GM23338 (cell line): Measurements from ENCODE around the gene NDUFV2. TPM values are rescaled to one million over a fixed set of nuclear protein-coding genes. Genes with fewer than 3 reads are reported as not detected.

Source experiments
- ATAC-seq: fragments of 200-7000 bp; cut with Tn5 transposase; 3 replicates; pipeline ENCODE4 v1.9.1; 2020
- DNase-seq: peaks from one replicate; pipeline ENCODE4 v3.0.0-alpha.2; 2015; ENCODE audit warnings: low spot score
- H2AFZ ChIP-seq: fragments of 200-600 bp; sonication (generic); 2 replicates; pipeline ENCODE4 v1.8.0; 2016; ENCODE audit warnings: antibody characterized with exemption, mild to moderate bottlenecking, moderate library complexity
- H3F3A ChIP-seq: fragments of 200-600 bp; sonication (generic); replicated peaks from 2 replicates; pipeline ENCODE4 v1.8.0; 2017; ENCODE audit warnings: antibody characterized with exemption, mixed run types, low read depth
- H3K27ac ChIP-seq: fragments of 200-600 bp; sonication (generic); 2 replicates; pipeline ENCODE4 v1.6.1; 2016; ENCODE audit warnings: low read depth
- H3K27me3 ChIP-seq: fragments of 200-600 bp; sonication (generic); 2 replicates; pipeline ENCODE4 v1.8.0; 2016; ENCODE audit warnings: mild to moderate bottlenecking, mixed run types, moderate library complexity; ENCODE audit not compliant: insufficient read depth
- H3K36me3 ChIP-seq: fragments of 200-600 bp; sonication (generic); 2 replicates; pipeline ENCODE4 v1.8.0; 2016; ENCODE audit warnings: mild to moderate bottlenecking; ENCODE audit not compliant: insufficient read depth
- H3K4me1 ChIP-seq: fragments of 200-600 bp; sonication (generic); 2 replicates; pipeline ENCODE4 v1.8.0; 2016; ENCODE audit warnings: mild to moderate bottlenecking, moderate library complexity; ENCODE audit not compliant: insufficient read depth
- H3K4me2 ChIP-seq: fragments of 200-600 bp; sonication (generic); 2 replicates; pipeline ENCODE4 v1.7.1; 2017; ENCODE audit warnings: mixed run types
- H3K4me3 ChIP-seq: fragments of 200-600 bp; sonication (generic); 2 replicates; pipeline ENCODE4 v1.6.1; 2016; ENCODE audit warnings: mixed run types
- H3K79me2 ChIP-seq: fragments of 200-600 bp; sonication (generic); replicated peaks from 2 replicates; pipeline ENCODE4 v1.8.0; 2017; ENCODE audit warnings: mild to moderate bottlenecking; ENCODE audit not compliant: insufficient read depth
- H3K9me2 ChIP-seq: fragments of 200-600 bp; sonication (generic); 2 replicates; pipeline ENCODE4 v1.8.0; 2017; ENCODE audit not compliant: insufficient read depth
- H4K20me1 ChIP-seq: fragments of 200-600 bp; sonication (generic); replicated peaks from 2 replicates; pipeline ENCODE4 v1.8.0; 2017; ENCODE audit warnings: mild to moderate bottlenecking; ENCODE audit not compliant: insufficient read depth
- H3K27ac Mint-ChIP-seq: 2 replicates; pipeline ENCODE4 v1.8.0; 2020; ENCODE audit warnings: inconsistent platforms, mild to moderate bottlenecking, moderate library complexity, mixed read lengths
- H3K27me3 Mint-ChIP-seq: 3 replicates; pipeline ENCODE4 v1.8.0; 2022; ENCODE audit warnings: low read depth, mild to moderate bottlenecking, moderate library complexity, mixed read lengths, inconsistent platforms; ENCODE audit not compliant: insufficient read depth, poor library complexity
- H3K36me3 Mint-ChIP-seq: 3 replicates; pipeline ENCODE4 v1.8.0; 2021; ENCODE audit warnings: low read depth, mild to moderate bottlenecking, inconsistent platforms, moderate library complexity, mixed read lengths
- H3K4me1 Mint-ChIP-seq: 3 replicates; pipeline ENCODE4 v1.8.0; 2020; ENCODE audit warnings: mild to moderate bottlenecking, inconsistent platforms, mixed read lengths
- H3K4me3 Mint-ChIP-seq: 3 replicates; pipeline ENCODE4 v1.8.0; 2021; ENCODE audit warnings: moderate library complexity, mild to moderate bottlenecking, inconsistent platforms, mixed read lengths
- H3K9me3 Mint-ChIP-seq: 3 replicates; pipeline ENCODE4 v1.8.0; 2020; ENCODE audit warnings: moderate library complexity, mild to moderate bottlenecking, inconsistent platforms, mixed read lengths
- CREB1 ChIP-seq: fragments of 250-450 bp; sonication (Bioruptor Pico); IDR thresholded peaks from 2 replicates; pipeline ENCODE4 v1.5.0; 2020; ENCODE audit warnings: low read depth, mild to moderate bottlenecking, moderate library complexity
- CTCF ChIP-seq, 2 experiments: fragments of 200-600 bp in 1 of 2; sonication (generic) in 1 of 2; conservative IDR thresholded peaks; 2 replicates each; pipeline versions ENCODE4 v1.5.1 to v1.6.1; 2016 to 2017; ENCODE audit warnings: antibody characterized with exemption in 2 of 2, low read depth in 2 of 2, mild to moderate bottlenecking in 2 of 2, moderate library complexity in 1 of 2
- ETS1 ChIP-seq: IDR thresholded peaks from 2 replicates; pipeline ENCODE4 v1.6.1; 2016; ENCODE audit warnings: antibody characterized with exemption
- EZH2 ChIP-seq: fragments of 200-600 bp; sonication (generic); IDR thresholded peaks from one replicate; pipeline ENCODE4 v1.8.0; 2017; ENCODE audit warnings: antibody characterized with exemption, mild to moderate bottlenecking, low read depth; ENCODE audit not compliant: unreplicated experiment
- JUNB ChIP-seq: IDR thresholded peaks from one replicate; pipeline ENCODE4 v1.6.1; 2016; ENCODE audit warnings: antibody characterized with exemption; ENCODE audit not compliant: unreplicated experiment
- NANOG ChIP-seq: IDR thresholded peaks from 2 replicates; pipeline ENCODE4 v1.6.1; 2016; ENCODE audit warnings: antibody characterized with exemption, borderline replicate concordance
- POLR2AphosphoS5 ChIP-seq: IDR thresholded peaks from 2 replicates; pipeline ENCODE4 v1.6.1; 2016; ENCODE audit warnings: antibody characterized with exemption, low read depth
- STAT1 ChIP-seq: IDR thresholded peaks from one replicate; pipeline ENCODE4 v1.6.1; 2016; ENCODE audit warnings: antibody characterized with exemption; ENCODE audit not compliant: unreplicated experiment
- ZNF114 ChIP-seq: fragments of 250-450 bp; sonication (Bioruptor Pico); IDR thresholded peaks from 2 replicates; pipeline ENCODE4 v1.5.0; 2020; ENCODE audit warnings: mild to moderate bottlenecking, moderate library complexity
- ZNF331 ChIP-seq: fragments of 250-450 bp; sonication (Bioruptor Pico); IDR thresholded peaks from 2 replicates; pipeline ENCODE4 v1.5.0; 2020; ENCODE audit warnings: low read depth, mild to moderate bottlenecking, moderate library complexity
- polyA plus RNA-seq: library from polyadenylated mRNA; unstranded; fragments of >200 nt; fragmentation: Nextera tagmentation; extraction: Ambion mirVana; gene quantifications from 2 replicates; pipeline ENCODE4 v1.2.1, GENCODE V29; 2016
- total RNA-seq: library from RNA; depleted of rRNA; stranded (reverse); fragments of >200 nt; shearing (Covaris generic); gene quantifications from 2 replicates; pipeline ENCODE4 v1.2.3, GENCODE V29; 2014
- TF ChIP-seq, protein P1 (sequence below): fragments of 250-450 bp; sonication (Bioruptor Pico); IDR thresholded peaks from 2 replicates; pipeline ENCODE4 v1.5.0; 2020; ENCODE audit warnings: mild to moderate bottlenecking, moderate library complexity

Gene NDUFV2
- total and polyA plus RNA-seq, 2 experiments from 2014 or later: 157 to 577 TPM

GRCh38 chr18:9153256-9153655 is 50.8 kb downstream of the NDUFV2 start:
- Histone ChIP-seq H3F3A (no peaks in the 10 kb centered on the region), H3K27me3 (no peaks in the 10 kb centered on the region), H3K4me1 (no peaks in the 10 kb centered on the region), H3K4me2 (no peak overlapping the region), H4K20me1 (peaks cover 11% of the 10 kb centered on the region; the same call in 1 of the 2 replicates), H3K36me3 (no peaks in the 10 kb centered on the region), H3K79me2 (peaks cover 96% of the 10 kb centered on the region), H3K4me3 (no peak overlapping the region), H3K9me2 (no peaks in the 10 kb centered on the region), H3K27ac (no peak overlapping the region), H2AFZ (no peak overlapping the region)
- no peak for ATAC-seq
- Mint-ChIP-seq H3K27me3 (peaks cover 5% of the 10 kb centered on the region), H3K4me1 (peaks cover 6% of the 10 kb centered on the region), H3K9me3 (no peaks in the 10 kb centered on the region), H3K4me3 (no peak overlapping the region), H3K36me3 (no peaks in the 10 kb centered on the region), H3K27ac (no peak overlapping the region)
- TF ChIP-seq JUNB (no peak), POLR2AphosphoS5 (no peak), NANOG (no peak)
- no peak for DNase-seq

DNA sequence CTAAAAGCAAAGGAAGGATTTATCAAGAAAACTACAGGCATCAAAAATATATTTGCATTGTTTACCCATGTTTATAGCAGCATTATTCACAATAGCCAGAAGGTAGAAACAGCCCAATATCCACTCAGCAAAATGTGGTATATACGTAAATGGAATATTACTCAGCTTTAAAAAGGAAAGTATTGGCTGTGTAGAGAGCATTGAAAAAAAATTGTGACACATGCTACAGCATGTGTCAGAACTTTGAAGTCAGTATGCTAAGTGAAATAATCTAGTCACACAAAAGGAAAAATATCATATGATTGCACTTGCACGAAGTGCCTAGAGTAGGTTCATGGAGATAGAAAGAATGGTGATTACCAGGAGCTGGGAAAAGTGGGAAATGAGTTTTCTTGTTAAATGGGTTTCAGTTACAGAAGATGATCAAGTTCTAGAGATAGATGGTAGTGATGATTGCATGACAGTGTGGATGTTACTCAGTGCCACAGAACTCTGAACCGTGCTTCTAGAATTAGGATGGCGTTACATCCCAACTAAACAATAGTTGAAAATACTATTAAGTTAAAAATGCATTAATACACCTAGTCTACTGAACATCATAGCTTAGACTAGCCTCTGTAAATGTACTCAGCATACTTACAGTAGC is 54.2 kb downstream of the NDUFV2 start:
- no peaks in the 10 kb centered on the region for H3K36me3 ChIP-seq
- H3K36me3 Mint-ChIP-seq: peaks cover 3% of the 10 kb centered on the region; the same call in 1 of the 3 replicates
- ATAC-seq (no peak), DNase-seq (no peak)
- H3K9me3 Mint-ChIP-seq: no peaks in the 10 kb centered on the region
- no peak overlapping the region for H3K27ac ChIP-seq
- no peak overlapping the region for H3K4me2 ChIP-seq
- peaks cover 2% of the 10 kb centered on the region for H3K27me3 Mint-ChIP-seq
- H3F3A ChIP-seq: no peaks in the 10 kb centered on the region
- H3K4me1 Mint-ChIP-seq: no peaks in the 10 kb centered on the region
- H3K79me2 ChIP-seq: peaks cover 88% of the 10 kb centered on the region
- no peaks in the 10 kb centered on the region for H3K9me2 ChIP-seq
- no peak overlapping the region for H2AFZ ChIP-seq
- H3K4me3 Mint-ChIP-seq: no peak overlapping the region
- H3K27me3 ChIP-seq: no peaks in the 10 kb centered on the region
- no peak overlapping the region for H3K4me3 ChIP-seq
- H4K20me1 ChIP-seq: peaks cover 10% of the 10 kb centered on the region; the same call in 1 of the 2 replicates
- H3K27ac Mint-ChIP-seq: no peak overlapping the region
- H3K4me1 ChIP-seq: no peaks in the 10 kb centered on the region
- TF ChIP-seq EZH2 (no peak), POLR2AphosphoS5 (no peak), ETS1 (no peak), JUNB (no peak), CREB1 (CRISPR knock-in tag) (no peak), ZNF331 (CRISPR knock-in tag) (no peak), CTCF (conservative IDR thresholded peaks at IDR 0.05; ENCODE audit: low read depth in 2 of 2) (no peak), STAT1 (no peak), ZNF114 (CRISPR knock-in tag) (no peak)
- TF ChIP-seq, protein P1, sequence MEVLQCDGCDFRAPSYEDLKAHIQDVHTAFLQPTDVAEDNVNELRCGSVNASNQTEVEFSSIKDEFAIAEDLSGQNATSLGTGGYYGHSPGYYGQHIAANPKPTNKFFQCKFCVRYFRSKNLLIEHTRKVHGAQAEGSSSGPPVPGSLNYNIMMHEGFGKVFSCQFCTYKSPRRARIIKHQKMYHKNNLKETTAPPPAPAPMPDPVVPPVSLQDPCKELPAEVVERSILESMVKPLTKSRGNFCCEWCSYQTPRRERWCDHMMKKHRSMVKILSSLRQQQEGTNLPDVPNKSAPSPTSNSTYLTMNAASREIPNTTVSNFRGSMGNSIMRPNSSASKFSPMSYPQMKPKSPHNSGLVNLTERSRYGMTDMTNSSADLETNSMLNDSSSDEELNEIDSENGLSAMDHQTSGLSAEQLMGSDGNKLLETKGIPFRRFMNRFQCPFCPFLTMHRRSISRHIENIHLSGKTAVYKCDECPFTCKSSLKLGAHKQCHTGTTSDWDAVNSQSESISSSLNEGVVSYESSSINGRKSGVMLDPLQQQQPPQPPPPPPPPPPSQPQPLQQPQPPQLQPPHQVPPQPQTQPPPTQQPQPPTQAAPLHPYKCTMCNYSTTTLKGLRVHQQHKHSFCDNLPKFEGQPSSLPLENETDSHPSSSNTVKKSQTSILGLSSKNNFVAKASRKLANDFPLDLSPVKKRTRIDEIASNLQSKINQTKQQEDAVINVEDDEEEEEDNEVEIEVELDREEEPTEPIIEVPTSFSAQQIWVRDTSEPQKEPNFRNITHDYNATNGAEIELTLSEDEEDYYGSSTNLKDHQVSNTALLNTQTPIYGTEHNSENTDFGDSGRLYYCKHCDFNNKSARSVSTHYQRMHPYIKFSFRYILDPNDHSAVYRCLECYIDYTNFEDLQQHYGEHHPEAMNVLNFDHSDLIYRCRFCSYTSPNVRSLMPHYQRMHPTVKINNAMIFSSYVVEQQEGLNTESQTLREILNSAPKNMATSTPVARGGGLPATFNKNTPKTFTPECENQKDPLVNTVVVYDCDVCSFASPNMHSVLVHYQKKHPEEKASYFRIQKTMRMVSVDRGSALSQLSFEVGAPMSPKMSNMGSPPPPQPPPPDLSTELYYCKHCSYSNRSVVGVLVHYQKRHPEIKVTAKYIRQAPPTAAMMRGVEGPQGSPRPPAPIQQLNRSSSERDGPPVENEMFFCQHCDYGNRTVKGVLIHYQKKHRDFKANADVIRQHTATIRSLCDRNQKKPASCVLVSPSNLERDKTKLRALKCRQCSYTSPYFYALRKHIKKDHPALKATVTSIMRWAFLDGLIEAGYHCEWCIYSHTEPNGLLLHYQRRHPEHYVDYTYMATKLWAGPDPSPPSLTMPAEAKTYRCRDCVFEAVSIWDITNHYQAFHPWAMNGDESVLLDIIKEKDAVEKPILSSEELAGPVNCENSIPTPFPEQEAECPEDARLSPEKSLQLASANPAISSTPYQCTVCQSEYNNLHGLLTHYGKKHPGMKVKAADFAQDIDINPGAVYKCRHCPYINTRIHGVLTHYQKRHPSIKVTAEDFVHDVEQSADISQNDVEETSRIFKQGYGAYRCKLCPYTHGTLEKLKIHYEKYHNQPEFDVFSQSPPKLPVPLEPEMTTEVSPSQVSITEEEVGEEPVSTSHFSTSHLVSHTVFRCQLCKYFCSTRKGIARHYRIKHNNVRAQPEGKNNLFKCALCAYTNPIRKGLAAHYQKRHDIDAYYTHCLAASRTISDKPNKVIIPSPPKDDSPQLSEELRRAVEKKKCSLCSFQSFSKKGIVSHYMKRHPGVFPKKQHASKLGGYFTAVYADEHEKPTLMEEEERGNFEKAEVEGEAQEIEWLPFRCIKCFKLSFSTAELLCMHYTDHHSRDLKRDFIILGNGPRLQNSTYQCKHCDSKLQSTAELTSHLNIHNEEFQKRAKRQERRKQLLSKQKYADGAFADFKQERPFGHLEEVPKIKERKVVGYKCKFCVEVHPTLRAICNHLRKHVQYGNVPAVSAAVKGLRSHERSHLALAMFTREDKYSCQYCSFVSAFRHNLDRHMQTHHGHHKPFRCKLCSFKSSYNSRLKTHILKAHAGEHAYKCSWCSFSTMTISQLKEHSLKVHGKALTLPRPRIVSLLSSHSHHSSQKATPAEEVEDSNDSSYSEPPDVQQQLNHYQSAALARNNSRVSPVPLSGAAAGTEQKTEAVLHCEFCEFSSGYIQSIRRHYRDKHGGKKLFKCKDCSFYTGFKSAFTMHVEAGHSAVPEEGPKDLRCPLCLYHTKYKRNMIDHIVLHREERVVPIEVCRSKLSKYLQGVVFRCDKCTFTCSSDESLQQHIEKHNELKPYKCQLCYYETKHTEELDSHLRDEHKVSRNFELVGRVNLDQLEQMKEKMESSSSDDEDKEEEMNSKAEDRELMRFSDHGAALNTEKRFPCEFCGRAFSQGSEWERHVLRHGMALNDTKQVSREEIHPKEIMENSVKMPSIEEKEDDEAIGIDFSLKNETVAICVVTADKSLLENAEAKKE (CRISPR knock-in tag): no peak
